HepG2 (cell line): ENCODE data around the gene LEPROT. TPM values are rescaled to one million over a fixed set of nuclear protein-coding genes. Genes with fewer than 3 reads are reported as not detected.

Experiments used
- AGO2 ChIP-seq: fragments of 200-400 bp; formaldehyde crosslinking; optimal IDR thresholded peaks from 2 replicates; pipeline ENCODE3; 2017; ENCODE audit warnings: mild to moderate bottlenecking, low read depth, low read length, moderate library complexity
- ATM ChIP-seq: fragments of 450-650 bp; IDR thresholded peaks from 2 replicates; pipeline ENCODE4 v1.7.1; 2017; ENCODE audit warnings: mild to moderate bottlenecking, borderline replicate concordance
- JARID2 ChIP-seq: sonication (generic); formaldehyde crosslinking; IDR thresholded peaks from 2 replicates; pipeline ENCODE4 v1.8.1; 2023; ENCODE audit warnings: missing genetic modification reagents, inconsistent platforms; ENCODE audit not compliant: insufficient replicate concordance
- MED1 ChIP-seq: sonication (generic); formaldehyde crosslinking; IDR thresholded peaks from 2 replicates; pipeline ENCODE4 v1.4.0; 2020; ENCODE audit warnings: missing genetic modification reagents
- PAX8 ChIP-seq: sonication (generic); formaldehyde crosslinking; IDR thresholded peaks from 2 replicates; pipeline ENCODE4 v1.8.0; 2022; ENCODE audit warnings: mild to moderate bottlenecking, missing genetic modification reagents, borderline replicate concordance
- POLR2A ChIP-seq, 2 experiments: IDR thresholded peaks; 2 replicates each; pipeline ENCODE4 v1.6.1; 2011; ENCODE audit warnings: low read depth in 2 of 2, low read length in 2 of 2, mild to moderate bottlenecking in 1 of 2, moderate library complexity in 1 of 2; ENCODE audit not compliant: insufficient read depth in 1 of 2
- RBM39 ChIP-seq: fragments of 200-400 bp; formaldehyde crosslinking; IDR thresholded peaks from one replicate; pipeline ENCODE4 v1.6.1; 2018; ENCODE audit warnings: antibody characterized with exemption, mild to moderate bottlenecking, low read depth, low read length; ENCODE audit not compliant: poor library complexity, severe bottlenecking
- U2AF2 ChIP-seq: fragments of 200-400 bp; formaldehyde crosslinking; IDR thresholded peaks from 2 replicates; pipeline ENCODE4 v1.6.1; 2017; ENCODE audit warnings: low read depth, mild to moderate bottlenecking, low read length
- ZC3H4 ChIP-seq: sonication (generic); formaldehyde crosslinking; IDR thresholded peaks from 2 replicates; pipeline ENCODE4 v1.4.0; 2020; ENCODE audit warnings: missing genetic modification reagents, borderline replicate concordance
- ZNF282 ChIP-seq: fragments of 450-650 bp; IDR thresholded peaks from 2 replicates; pipeline ENCODE4 v1.6.1; 2018; ENCODE audit not compliant: partially characterized antibody
- ZNF607 ChIP-seq: sonication (generic); formaldehyde crosslinking; IDR thresholded peaks from 2 replicates; pipeline ENCODE4 v1.5.1; 2020; ENCODE audit warnings: missing genetic modification reagents, mild to moderate bottlenecking, borderline replicate concordance
- ZNF678 ChIP-seq: sonication (generic); formaldehyde crosslinking; IDR thresholded peaks from 2 replicates; pipeline ENCODE4 v1.4.0; 2020; ENCODE audit warnings: mild to moderate bottlenecking, missing genetic modification reagents
- polyA plus RNA-seq, 8 experiments: library from polyadenylated mRNA; depleted of rRNA in 3 of 8; stranded (reverse) in 7 of 8; unstranded in 1 of 8; fragments of >200 nt; fragmentation: Illumina TruSeq in 4 of 8; extraction: Trizol in 4 of 8; gene quantifications; 2 replicates each; pipeline versions ENCODE4 v1.2.1 to v1.2.3, GENCODE V29; 2011 to 2016; ENCODE audit warnings: low read depth in 4 of 8, missing spikeins in 1 of 8, mixed read lengths in 1 of 8; ENCODE audit not compliant: insufficient read depth in 1 of 8
- total RNA-seq, 5 experiments: library from RNA; depleted of rRNA; stranded (reverse); fragments of >200 nt; fragmentation: Illumina TruSeq; extraction: Trizol; gene quantifications; 2 replicates each; pipeline ENCODE4 v1.2.3, GENCODE V29; 2016; ENCODE audit warnings: low read depth in 1 of 5
- TF ChIP-seq, protein P1 (sequence below): sonication (generic); formaldehyde crosslinking; conservative IDR thresholded peaks from 2 replicates; pipeline ENCODE4 v1.4.0; 2020; ENCODE audit warnings: missing genetic modification reagents
- TF ChIP-seq, protein P2 (sequence below): sonication (generic); formaldehyde crosslinking; IDR thresholded peaks from 2 replicates; pipeline ENCODE4 v1.4.0; 2020; ENCODE audit warnings: missing genetic modification reagents
- TF ChIP-seq, protein P3 (sequence below): sonication (generic); formaldehyde crosslinking; IDR thresholded peaks from 2 replicates; pipeline ENCODE4 v1.8.0; 2022; ENCODE audit warnings: mild to moderate bottlenecking, missing genetic modification reagents, borderline replicate concordance
- TF ChIP-seq, protein P4 (sequence below): sonication (generic); formaldehyde crosslinking; IDR thresholded peaks from 2 replicates; pipeline ENCODE4 v1.5.0; 2020; ENCODE audit warnings: missing genetic modification reagents
- TF ChIP-seq, protein P5 (sequence below): IDR thresholded peaks from 2 replicates; pipeline ENCODE4 v1.6.1; 2016; ENCODE audit warnings: low read depth, control low read depth
- TF ChIP-seq, protein P6 (sequence below): sonication (generic); formaldehyde crosslinking; conservative IDR thresholded peaks from 2 replicates; pipeline ENCODE4 v1.4.0; 2020; ENCODE audit warnings: mild to moderate bottlenecking, missing genetic modification reagents, moderate library complexity

Gene LEPROT
- total and polyA plus RNA-seq, 2 of the 13 experiments (the other 11 are each of a cell fraction or from before 2014, with no cell fraction given), result 36.8 to 51.4 TPM

DNA sequence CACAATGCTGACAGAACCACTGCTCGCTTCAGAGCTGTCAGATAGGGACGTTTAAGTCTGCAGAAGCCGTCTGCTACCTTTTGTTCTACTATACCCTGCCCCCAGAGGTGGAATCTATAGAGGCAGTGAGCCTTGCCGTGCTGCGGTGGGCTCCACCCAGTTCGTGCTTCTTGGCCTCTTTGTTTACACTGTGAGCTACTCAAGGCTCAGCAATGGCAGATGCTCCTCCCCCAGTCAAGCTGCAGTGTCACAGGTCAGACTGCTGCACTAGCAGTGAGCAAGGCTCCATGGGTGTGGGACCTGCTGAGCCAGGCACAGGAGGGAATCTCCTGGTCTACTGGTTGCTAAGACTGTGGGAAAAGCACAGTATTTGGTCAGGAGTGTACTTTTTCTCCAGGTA, 47.1 kb downstream of the LEPROT start (continued):
- TF ChIP-seq, protein P1, sequence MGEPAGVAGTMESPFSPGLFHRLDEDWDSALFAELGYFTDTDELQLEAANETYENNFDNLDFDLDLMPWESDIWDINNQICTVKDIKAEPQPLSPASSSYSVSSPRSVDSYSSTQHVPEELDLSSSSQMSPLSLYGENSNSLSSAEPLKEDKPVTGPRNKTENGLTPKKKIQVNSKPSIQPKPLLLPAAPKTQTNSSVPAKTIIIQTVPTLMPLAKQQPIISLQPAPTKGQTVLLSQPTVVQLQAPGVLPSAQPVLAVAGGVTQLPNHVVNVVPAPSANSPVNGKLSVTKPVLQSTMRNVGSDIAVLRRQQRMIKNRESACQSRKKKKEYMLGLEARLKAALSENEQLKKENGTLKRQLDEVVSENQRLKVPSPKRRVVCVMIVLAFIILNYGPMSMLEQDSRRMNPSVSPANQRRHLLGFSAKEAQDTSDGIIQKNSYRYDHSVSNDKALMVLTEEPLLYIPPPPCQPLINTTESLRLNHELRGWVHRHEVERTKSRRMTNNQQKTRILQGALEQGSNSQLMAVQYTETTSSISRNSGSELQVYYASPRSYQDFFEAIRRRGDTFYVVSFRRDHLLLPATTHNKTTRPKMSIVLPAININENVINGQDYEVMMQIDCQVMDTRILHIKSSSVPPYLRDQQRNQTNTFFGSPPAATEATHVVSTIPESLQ, result no peak
- no peak for TF ChIP-seq ZNF678
- peak; percentile 81 for TF ChIP-seq MED1 (CRISPR knock-in tag)
- peak; percentile 33; the same call in 1 of the 2 replicates for TF ChIP-seq ZNF607
- TF ChIP-seq ZC3H4 (CRISPR knock-in tag), result no peak
- TF ChIP-seq U2AF2, result no peak
- TF ChIP-seq, protein P2, sequence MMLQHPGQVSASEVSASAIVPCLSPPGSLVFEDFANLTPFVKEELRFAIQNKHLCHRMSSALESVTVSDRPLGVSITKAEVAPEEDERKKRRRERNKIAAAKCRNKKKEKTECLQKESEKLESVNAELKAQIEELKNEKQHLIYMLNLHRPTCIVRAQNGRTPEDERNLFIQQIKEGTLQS (CRISPR knock-in tag), result no peak
- no peak for TF ChIP-seq AGO2
- no peak for TF ChIP-seq ZNF282
- TF ChIP-seq RBM39, result no peak
- TF ChIP-seq POLR2A (IDR thresholded peaks at IDR 0.05; ENCODE audit: insufficient read depth in 1 of 2, low read depth in 2 of 2, low read length in 2 of 2), result no peak
- TF ChIP-seq PAX8 (CRISPR knock-in tag), result no peak
- TF ChIP-seq, protein P3, sequence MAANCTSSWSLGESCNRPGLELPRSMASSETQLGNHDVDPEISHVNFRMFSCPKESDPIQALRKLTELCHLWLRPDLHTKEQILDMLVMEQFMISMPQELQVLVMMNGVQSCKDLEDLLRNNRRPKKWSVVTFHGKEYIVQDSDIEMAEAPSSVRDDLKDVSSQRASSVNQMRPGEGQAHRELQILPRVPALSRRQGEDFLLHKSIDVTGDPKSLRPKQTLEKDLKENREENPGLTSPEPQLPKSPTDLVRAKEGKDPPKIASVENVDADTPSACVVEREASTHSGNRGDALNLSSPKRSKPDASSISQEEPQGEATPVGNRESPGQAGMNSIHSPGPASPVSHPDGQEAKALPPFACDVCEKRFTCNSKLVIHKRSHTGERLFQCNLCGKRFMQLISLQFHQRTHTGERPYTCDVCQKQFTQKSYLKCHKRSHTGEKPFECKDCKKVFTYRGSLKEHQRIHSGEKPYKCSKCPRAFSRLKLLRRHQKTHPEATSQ (CRISPR knock-in tag), result no peak; the same call in 1 of the 2 replicates
- TF ChIP-seq, protein P4, sequence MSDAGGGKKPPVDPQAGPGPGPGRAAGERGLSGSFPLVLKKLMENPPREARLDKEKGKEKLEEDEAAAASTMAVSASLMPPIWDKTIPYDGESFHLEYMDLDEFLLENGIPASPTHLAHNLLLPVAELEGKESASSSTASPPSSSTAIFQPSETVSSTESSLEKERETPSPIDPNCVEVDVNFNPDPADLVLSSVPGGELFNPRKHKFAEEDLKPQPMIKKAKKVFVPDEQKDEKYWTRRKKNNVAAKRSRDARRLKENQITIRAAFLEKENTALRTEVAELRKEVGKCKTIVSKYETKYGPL (CRISPR knock-in tag), result no peak
- TF ChIP-seq, protein P5, sequence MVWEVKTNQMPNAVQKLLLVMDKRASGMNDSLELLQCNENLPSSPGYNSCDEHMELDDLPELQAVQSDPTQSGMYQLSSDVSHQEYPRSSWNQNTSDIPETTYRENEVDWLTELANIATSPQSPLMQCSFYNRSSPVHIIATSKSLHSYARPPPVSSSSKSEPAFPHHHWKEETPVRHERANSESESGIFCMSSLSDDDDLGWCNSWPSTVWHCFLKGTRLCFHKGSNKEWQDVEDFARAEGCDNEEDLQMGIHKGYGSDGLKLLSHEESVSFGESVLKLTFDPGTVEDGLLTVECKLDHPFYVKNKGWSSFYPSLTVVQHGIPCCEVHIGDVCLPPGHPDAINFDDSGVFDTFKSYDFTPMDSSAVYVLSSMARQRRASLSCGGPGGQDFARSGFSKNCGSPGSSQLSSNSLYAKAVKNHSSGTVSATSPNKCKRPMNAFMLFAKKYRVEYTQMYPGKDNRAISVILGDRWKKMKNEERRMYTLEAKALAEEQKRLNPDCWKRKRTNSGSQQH (CRISPR knock-in tag), result 0 out of 2 replicates have a peak, but pooled peaks have one; percentile 78
- no peak for TF ChIP-seq JARID2 (CRISPR knock-in tag)
- TF ChIP-seq, protein P6, sequence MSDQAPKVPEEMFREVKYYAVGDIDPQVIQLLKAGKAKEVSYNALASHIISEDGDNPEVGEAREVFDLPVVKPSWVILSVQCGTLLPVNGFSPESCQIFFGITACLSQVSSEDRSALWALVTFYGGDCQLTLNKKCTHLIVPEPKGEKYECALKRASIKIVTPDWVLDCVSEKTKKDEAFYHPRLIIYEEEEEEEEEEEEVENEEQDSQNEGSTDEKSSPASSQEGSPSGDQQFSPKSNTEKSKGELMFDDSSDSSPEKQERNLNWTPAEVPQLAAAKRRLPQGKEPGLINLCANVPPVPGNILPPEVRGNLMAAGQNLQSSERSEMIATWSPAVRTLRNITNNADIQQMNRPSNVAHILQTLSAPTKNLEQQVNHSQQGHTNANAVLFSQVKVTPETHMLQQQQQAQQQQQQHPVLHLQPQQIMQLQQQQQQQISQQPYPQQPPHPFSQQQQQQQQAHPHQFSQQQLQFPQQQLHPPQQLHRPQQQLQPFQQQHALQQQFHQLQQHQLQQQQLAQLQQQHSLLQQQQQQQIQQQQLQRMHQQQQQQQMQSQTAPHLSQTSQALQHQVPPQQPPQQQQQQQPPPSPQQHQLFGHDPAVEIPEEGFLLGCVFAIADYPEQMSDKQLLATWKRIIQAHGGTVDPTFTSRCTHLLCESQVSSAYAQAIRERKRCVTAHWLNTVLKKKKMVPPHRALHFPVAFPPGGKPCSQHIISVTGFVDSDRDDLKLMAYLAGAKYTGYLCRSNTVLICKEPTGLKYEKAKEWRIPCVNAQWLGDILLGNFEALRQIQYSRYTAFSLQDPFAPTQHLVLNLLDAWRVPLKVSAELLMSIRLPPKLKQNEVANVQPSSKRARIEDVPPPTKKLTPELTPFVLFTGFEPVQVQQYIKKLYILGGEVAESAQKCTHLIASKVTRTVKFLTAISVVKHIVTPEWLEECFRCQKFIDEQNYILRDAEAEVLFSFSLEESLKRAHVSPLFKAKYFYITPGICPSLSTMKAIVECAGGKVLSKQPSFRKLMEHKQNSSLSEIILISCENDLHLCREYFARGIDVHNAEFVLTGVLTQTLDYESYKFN (CRISPR knock-in tag), result peak; percentile 89
- TF ChIP-seq ATM, result no peak
